GM21447 (cell line): ENCODE data around the gene LYPD6B.
A peak's percentile ranks its signal among the peaks of the same experiment; 100 is the strongest.

Source experiments
- ATAC-seq: cut with Tn5 transposase; IDR thresholded peaks from one replicate; pipeline ENCODE4 v1.9.1; 2021; ENCODE audit not compliant: unreplicated experiment

LYPD6B gene

GRCh38 chr2:149038442-149039212 is at the start of gene LYPD6B:
Gene LYPD6B (plus strand): TSS chr2:149038699. CDS start chr2:149130949, 92,250 bp downstream.
- peak; percentile 49 for ATAC-seq

DNA sequence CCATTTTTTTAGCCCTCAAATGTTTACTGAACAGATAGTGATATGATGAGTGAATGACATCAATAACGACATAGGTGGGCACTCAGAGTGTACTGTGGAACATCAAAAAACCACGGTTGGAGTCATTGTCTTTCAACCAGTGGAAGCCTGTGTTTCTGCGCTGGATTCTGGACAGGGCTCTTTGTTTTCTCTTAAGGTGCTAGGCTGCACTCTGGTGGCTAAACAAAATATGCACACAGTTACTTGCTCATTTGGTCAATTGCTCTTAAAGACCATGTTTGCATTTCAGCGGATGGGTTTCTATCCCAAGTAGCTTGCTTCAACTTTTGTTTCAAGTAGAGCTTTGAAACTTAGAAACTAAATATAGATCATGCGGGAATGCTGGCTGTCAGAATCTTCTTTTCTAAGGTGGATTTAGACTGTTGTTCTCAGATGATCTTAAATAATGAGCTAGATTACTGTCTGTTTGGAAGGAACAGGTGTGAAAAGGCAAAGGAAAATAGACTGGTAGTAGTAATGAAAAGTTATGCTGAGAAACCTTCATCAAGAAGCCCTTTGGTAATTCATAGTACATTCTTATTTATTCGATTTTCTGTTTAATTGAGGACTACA is 48.5 kb upstream of the LYPD6B start:
- no peak for ATAC-seq

- no peak for ATAC-seq
These were observed 47.5 kb upstream of the LYPD6B start for GRCh38 chr2:148990968-148991367.

GRCh38 chr2:148992448-148992847 is 46.1 kb upstream of the LYPD6B start:
- no peak for ATAC-seq

- ATAC-seq: no peak
These were observed 45.1 kb upstream of the LYPD6B start for GRCh38 chr2:148993351-148993750.

DNA sequence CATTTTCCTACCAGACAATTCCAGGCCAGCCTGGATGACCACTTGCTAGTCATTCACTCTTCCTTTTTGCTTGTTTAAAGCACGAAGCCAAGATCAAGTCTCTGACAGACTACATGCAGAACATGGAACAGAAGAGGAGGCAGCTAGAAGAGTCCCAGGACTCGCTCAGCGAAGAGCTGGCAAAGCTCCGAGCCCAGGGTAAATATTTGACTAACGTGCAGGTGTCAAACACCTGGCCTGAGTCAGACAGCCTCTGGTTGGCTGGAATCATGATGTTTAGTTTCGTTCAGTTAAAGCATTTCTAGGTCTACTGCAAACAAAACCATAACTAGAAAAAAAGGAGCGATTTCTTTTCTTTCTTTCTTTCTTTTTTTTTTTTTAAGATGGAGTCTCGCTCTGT is 44.2 kb upstream of the LYPD6B start:
- ATAC-seq: no peak

DNA sequence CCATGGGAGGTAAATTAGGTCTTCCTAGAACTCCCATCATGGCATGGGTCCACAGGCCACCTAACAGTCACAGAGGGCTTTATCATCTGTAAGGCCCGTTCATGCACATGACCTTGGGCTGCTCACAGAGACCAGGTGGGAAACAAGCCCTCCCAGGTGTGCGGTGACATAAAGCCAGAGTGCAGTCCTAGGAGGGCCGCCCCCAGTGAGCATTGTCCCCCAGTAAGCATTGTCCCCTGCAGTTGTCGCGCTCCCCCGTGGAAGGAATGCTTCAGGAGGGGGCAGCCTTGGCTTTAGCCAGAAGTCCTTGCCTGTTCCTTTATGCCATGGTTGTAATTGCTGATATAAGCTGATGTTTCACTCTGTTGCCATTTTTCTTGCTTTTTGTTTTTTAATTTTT is 41.7 kb upstream of the LYPD6B start:
- no peak for ATAC-seq

DNA sequence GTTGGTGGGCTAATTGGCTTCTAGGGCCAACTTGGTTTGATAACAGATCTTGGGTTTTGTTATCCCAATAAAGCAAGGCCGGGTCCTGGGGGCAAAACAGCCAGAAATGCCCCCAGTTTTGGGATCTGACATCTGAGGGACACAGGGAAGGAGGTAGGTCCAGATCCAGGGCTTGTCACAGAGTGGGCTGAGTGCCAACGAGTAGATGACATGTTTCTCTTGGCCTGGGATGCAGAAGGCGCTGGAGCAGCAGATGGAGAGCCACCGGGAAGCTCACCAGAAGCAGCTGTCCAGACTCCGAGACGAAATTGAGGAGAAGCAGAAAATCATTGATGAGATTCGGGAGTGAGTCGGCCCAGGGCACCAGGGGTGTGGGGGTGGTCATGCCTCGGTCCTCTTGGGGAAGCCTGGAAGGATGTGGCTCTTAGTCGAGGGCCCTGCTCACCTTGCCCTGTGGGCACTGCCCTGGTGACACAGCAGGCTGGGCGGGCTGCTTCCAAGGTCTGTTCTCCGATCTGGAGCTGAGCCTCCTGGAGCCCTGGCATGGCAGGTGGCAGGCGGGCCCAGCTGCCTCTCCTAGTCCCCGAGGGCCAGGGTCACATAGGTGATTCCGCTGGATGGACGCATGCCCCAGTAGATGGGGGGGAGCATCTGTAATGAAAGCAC is 40.2 kb upstream of the LYPD6B start:
- ATAC-seq: no peak

GRCh38 chr2:148998831-148999200 is 39.7 kb upstream of the LYPD6B start:
- no peak for ATAC-seq

GRCh38 chr2:148999451-148999921 is 39.0 kb upstream of the LYPD6B start:
- ATAC-seq: no peak

- ATAC-seq: no peak
These were observed 38.2 kb upstream of the LYPD6B start for GRCh38 chr2:149000158-149000938.

- ATAC-seq: no peak
These were observed 37.0 kb upstream of the LYPD6B start for GRCh38 chr2:149001496-149001895.

DNA sequence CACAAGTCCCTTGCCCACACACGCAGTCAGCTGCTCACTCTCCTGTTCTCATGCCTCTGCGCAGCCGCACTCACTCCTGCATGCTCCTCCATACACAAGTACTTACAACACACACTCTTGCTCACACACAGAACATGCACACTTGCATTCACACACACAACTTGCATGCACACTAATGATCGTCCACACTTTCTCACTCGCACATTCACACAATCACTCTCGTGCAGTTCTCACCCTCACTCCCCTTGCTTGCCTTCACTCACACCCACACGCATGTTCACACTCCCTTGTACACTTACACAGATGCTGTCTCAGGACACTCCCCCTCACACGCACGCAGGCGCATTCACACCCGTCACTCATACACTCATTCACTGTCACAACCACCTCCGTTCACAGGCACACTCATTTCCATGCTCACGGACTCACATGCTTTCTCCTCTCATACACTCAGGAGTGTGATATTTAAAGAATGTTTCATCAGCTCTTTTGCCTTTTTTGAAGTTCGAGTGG is 36.1 kb upstream of the LYPD6B start:
- ATAC-seq: no peak

DNA sequence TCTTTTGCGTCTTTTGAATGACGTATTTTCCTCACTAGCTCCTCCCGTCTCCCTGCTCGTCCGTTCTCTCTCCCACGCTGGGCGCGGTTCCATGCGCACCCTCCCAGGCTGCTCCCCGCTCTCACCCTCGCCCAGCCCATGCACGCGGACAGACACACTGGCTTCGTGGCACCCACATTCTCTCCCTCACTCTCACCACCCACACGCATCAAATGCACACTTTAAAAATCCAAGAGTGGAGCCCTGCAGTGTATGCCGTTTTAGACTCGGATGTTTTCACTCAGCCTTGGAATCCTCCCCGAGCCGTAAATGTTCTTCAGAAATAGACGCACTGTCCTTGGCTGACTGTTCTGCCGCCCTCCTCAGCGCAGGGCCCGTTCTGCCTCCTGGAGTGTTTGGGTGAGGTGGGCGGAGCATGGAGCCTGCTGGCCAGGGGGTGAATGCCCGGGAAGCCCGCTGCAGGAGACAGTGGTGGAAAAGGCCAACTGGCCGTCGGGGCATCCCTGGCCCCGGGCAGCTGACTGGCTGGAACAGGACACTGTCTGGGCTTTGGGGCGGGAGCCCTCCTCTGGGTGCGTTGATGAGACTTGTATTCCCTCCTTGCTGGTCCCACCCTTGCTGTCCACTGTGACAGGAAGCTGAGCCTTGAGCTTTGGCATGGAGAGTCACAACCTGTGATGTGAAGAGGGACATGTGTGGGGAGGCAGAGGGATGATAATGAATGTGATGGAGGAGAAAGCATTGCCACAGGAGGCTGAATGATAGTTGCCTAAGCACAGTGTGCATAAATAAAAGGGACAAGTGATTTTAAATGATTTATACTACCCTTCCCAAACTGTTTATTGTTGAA is 35.4 kb upstream of the LYPD6B start:
- no peak for ATAC-seq

DNA sequence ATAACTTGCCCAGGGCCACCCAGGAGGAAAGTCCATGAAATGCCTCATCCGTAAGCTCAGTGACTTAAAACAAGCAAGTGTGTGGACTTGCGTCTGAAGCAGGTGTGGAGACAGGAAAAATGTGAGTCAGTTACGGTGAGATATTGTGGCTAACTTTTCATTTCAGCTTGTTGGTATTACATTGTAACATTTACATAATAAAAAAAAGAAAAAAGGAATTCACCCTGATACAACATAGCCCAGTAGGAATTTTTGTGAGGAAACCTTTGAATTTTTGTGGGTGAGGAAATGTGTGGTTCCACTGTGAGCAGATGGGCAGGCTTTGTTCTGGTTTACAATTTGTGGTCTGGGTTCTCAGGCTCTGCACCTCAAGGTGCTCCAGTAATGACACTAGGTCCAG is 33.7 kb upstream of the LYPD6B start:
- ATAC-seq: no peak

GRCh38 chr2:149005471-149006077 is 32.9 kb upstream of the LYPD6B start:
- no peak for ATAC-seq

DNA sequence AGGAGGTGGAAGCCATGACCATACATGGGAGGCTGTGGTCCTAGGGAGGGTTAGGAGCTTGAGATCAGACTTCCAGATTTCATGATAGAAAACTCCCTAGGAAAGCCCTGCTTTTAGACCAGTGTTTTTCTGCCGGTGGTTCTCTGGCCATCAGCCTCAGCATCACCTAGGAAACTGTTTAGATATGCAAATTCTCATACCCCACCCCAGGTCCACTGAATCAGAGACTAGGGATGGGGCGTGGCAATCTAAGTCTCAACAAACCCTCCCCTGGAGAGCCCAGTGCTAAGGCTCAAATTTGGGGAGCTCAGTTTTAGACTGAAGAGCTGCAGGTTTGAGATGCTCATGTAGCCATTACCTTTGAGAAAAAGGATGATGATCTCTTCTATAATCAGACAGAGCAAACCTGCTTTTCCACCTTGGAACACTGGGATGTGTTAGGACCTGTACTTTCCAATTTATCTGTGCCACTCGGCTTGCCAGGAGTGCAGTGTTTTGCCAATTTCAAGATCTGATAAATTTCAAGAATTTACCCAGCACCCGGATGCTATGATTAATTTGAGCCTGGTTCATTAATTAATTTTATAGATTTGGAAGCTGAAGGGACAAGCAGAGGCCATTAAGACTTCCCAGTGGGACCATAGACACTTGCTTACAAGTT is 31.5 kb upstream of the LYPD6B start:
- no peak for ATAC-seq

- ATAC-seq: no peak
These were observed 30.1 kb upstream of the LYPD6B start for GRCh38 chr2:149008381-149008780.
